Ammon's horn (tissue), 1 donor: ENCODE data around the gene ANKRD23.
"Not testable (repeated sequence)": the region's sequence is repeated elsewhere in the genome, so short reads cannot be mapped to it uniquely, and the experiment has no call there.

ENCODE experiments used
- DNase-seq: peaks from one replicate; pipeline ENCODE4 v3.0.0-alpha.2; 2016; ENCODE audit warnings: low spot score

The ANKRD23 gene

DNA sequence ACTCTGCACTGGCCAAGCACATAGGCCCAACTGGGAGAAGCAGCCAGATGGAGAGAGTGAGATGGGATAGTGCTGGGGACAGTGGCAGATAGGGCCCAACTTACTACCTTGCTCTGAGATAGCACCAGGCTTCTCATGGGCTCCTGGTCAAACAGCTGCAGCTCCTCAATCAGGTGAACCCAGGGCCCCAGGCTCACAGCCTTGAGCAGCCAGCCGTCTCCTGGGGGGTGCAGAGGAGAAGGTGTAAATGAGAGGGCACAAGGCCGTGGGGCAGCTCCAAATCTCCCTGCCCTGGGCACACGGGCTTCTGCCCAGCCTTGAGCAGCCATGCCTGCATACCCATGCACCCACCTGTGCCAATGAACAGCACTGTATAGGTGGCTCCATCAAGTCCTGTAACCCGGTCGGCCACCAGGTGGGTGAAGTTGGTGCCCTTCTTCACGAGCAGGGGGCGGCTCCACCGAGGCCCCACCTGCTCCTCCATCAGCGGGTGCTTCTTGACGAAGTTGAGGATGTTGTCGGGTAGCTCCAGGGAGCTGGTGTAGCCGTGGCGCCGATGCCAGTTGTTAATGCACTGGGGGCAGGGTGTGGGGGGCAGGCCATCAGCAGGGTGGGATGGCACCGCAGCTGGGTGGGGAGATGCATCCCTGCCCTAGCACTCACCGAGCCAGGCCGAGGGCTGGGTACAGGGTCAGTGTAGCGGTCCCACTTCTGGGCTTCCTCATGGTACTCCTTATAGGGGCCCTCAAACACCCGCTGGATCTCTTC is 19.9 kb upstream of the ANKRD23 start:
- no peak for DNase-seq

DNA sequence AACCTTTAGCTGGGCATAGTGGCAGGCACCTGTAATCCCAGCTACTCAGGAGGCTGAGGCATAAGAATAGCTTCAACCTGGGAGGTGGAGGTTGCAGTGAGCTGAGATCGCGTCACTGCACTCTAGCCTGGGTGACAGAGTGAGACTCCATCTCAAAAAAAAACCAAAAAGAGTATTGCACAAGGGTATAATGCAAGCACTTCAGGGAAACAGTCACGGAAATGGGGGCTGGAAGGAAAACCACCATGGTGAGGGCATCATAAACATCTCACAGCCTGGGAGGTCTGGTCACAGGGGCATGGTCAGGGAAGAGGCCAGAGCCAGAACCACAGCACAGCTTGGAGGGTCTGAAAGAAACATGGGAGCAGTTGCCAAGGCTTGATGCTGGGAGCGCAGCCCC is 19.2 kb upstream of the ANKRD23 start:
- not testable (repeated sequence) for DNase-seq

DNA sequence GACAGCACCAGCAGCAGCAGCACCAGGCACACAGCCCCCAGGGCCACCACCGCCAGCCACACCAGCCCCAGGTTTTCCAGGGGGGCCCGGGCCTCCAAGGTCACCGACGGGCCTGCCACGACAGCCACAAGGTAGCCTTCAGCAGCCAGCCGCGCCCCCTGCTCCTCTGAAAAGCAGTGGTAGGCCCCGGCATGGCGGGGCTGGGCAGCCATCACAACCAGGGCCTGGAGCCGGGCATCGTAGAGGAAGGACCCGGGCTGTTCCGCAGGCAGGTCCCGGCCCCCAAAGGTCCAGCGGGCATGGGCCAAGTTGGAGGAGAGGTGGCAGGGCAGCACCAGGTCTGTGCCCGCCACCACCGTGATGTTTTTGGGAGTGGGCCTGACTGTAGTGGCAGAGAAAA is 17.3 kb upstream of the ANKRD23 start:
- no peak for DNase-seq

DNA sequence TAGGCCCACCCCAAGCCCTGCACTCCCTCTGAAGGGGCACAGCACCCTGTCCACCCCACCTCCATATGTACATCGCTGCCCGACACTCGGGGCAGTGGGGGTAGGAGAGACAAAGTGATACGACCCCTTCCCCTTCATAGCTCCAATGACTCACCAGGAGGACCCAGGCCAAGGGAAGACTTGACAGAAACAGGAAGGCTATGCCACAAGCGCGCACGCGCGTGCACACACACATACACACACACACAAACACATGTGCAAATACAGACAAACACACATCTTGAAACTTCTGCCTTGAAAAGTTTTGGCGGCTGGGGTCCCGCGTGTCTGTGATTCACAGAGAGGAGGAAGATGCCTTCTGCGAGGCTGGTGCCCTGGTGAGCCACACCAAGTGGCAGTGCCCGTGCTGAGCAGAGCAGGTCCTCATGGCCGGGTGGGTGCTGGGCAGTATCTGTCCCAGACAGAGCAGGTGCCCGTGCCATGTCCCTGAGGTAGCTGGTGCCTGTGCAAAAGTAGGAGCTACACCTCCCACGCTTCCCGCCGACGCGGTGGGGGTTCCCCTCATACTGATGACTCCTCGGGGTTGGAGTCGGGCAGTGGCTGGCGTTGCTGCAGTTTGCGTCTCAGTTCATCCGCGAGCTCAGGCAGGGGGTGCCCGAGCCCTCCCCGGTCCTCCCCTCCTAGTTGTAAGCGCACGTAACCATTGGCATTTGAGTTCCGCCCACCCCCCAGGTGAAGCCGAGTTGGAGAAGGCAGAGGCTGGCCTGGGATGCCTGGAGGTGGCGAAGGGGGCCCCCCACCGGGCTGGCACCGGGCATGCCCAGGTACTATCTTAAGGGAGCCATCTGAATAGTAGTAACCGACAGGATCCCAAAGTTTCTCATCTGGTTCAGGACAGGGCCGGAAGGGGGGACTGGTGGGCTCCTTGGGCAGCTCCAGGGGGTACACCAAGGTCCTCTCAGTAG is 16.5 kb upstream of the ANKRD23 start:
- DNase-seq, result no peak

DNA sequence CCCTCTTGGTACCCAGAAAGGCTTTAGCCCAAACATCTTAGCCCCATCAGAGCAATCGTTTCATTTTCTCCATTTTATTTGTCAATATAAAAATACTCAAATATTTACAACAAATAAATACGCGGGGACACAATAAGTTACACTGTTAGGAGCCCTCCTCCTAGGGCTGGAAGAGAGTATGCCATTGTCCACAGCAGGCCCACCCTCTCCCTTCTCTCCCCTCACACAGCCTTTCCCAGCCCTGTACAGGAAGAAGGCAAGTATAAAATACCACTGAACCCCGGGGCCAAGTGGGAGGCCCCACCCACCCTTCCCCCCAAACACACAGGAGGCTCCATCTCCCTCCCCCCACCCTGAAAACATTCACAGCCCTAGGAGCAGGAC is 15.9 kb upstream of the ANKRD23 start:
- DNase-seq, result no peak

DNA sequence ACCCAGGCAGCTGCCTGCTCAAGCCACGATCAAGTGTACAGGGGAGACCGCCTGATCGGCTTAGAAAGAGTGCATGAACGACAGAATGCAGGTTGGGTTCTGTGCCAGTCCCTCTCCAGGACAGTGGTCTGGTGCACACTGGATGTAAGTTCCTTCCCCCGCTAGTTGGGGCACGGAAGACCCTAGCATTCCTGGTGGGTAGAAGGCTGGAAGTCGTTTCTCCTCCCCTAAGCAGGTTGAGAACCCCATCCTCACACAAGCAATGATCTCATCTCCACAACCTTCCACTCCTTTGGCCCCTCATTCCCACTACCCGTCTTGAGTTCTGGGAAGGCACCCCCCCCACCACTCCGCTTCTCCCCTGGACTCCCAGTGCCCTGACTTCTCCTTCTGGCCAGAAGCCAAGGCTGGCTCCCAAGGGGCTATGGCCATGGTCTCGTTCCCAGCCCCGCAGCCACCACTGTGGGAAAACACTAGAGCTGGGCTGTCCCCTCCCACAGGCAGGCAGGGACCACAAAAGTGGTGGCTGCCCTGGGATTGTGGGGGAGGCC is 15.4 kb upstream of the ANKRD23 start:
- peak; percentile 30 for DNase-seq

DNA sequence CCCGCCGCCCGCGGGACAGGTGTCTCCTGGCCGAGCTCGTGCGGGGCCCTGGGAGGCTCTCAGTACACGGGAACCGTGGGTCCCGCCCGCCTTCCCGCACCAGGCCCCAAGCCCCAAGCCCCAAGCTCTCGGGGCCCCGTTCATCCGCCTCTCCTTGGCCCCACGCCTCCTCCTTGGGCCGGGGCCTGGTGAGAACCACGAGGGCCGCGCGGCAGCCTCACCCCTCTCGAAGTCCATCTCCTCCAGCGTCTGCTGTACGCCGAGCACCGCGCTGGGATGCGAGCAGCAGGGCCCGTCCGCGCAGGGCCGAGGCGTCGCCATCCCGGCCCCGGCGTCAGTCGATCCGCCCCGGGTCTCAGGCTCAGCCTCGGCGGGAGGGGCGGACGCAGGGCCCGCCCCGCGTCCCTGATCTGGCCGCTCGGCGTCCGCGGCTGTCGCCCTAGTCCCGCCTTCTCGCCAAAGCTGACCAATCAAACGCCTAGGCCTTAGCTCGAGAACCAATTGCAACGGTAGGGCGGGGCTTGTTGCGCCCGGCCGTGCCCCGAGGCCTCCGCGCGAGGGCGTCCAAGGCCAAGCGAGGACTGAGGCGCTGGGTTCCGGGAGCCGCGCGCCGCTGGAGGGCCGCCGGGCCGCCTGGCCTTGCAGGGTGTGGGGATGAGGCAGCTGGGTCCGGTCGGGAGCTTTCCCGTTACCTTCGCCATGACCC is 14.0 kb upstream of the ANKRD23 start, which contains the start of gene ANKRD39:
Gene ANKRD39, minus strand, starts transcription at position 350 of the 706 bp plus-strand sequence. Its CDS starts 29 bp downstream, at position 321.
- DNase-seq, result peak; percentile 99

DNA sequence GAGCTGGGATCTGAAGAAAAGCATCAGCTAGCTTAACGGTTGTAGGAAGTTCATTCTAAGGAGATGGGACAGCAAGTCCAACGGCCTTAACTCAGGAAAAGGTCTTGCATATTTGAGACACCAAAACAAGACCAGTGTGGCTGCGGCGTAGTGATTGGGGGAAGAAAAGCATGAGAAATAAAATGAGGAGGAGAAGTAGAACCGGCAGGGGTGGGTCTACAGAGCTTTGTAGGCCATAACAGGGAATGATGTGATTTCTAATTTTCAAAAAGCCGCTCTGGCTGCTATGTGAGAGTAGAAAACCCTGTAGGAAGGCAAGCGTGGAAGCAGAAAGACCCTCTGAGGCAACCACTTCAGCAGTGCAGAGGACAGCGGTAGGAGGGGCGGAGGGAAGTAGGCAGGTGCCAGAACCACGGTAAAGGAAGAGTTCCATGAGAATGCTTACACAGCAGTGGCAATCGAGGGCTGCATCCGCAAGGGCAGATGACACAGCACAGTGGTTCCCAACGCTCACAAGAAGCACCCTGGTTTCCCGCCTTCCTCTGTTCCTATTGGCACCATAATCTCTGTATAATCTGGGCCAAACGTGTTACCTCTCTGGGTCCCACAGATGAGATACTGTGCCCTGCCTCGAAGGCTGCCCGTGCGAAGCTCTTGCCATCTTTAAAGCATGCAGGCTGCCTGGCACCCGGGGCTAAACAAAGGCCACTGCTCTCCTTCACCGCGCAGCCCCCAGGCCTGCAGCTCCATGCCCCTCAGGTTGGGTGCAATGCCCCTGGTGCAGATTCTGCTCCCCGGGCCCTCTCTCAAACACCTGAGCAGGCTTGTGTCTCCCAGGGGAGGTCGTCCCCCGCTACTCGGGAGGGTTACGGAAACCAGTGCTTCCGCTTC is 13.2 kb upstream of the ANKRD23 start:
- peak; percentile 63 for DNase-seq

DNA sequence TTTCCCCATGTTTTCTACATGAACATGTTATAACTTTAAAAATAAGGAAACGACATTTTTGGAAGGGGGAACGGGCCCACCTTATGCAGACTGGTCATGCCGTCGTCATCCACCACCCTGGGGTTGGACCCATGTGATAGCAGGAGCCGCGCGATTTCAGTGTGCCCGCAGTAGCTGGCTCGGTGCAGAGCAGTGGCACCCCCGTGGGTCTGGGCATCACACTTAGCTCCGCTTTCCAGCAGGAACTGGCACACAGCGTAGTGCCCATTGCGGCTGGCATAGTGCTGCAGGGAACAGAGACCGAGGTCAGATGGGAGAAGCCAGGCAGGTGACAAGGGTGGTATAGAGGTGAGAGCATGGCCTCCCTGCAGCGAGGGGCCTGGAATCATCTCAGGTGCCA is 9.5 kb upstream of the ANKRD23 start:
- no peak for DNase-seq

DNA sequence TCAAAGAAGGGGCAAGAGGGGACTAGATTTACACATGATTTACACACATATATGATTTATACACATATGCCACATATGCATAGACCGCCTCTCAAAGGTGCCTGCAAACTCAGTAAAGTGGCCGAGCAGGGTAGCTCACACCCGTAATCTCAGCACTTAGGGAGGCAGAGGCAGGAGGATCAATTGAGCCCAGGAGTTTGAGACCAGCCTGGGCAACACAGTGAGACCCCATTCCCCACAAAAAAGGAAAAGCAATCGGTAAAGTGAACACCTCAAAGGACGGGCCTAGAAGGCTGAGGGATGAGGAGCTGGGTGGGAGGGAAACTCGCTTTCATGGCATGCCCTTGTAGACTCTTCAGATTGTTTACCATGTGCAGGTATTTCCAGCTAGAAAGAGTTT is 8.8 kb upstream of the ANKRD23 start:
- no peak for DNase-seq

DNA sequence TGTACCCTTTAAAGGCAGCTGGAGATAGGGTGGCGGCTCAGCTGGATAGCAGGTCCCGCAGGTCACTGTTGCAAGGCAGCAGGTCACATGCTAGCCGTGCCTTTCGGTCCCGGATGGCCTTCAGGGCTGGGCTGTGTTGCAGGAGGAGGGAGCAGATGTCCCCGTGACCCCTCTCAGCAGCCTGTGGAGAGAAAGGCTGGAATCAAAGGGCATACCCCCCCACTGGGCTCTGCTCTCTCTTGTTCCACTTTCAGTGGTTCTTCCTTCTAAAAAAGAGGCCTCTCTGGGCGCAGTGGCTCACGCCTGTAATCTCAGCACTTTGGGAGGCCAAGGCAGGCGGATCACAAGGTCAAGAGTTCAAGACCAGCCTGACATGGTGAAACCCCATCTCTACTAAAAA is 4.4 kb upstream of the ANKRD23 start:
- no peak for DNase-seq

DNA sequence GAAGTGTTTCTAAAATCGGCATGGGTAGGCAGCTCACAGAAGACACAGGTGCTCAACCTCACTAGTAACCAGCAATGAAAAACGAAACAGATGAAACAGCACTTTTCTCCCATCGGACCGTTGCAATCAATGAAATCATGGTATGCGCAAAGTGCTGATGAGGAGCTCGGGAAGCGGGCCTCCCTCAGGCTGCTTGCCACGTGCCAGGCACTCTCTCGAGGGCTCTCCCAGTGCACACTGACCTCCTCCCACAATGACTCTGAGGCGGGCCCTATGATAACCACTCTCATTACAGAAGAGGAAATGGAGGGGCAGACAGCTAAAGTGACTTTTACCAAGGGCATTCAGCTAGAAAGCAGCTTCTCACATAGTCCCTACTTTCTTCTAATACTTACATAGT is 3.8 kb upstream of the ANKRD23 start:
- DNase-seq, result no peak

DNA sequence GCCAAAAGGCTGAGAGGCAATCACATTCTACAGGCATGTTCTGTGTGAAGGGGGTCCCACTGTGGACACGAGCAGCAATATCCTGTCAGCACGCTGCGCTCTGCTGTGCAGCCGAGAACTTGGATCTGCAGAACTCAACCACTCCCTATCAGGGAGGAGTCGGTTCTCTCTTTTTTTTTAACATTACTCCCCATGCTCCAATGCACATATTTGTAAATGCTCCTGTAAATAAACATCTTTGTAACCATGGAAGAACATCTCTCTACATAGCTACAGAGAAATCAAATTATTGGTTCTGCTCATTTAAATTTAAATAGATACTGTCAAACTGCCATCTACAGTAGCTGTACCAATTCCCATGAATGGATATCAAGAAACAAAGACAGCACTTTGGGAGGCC is 3.0 kb upstream of the ANKRD23 start:
- no peak for DNase-seq

DNA sequence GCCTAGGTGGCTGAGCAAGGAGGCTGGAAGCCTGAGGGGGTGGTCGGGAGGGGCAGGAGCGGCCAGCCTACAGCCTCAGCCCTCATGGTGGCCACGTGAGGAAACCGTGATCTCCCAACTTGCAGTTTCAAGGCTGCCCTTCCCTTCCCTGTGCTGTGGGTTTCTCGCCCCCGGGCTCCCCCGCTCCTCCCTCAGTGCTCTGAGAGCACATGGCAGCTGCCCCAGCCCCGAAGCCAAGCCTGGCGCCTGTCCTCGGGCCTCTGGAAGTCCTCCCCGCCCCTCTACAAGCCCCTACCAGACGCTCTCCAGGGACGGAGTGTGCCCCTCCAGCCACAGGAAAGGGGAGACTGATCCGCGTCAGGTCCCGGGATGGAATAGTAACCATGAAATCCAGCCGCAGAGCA is 586 bp upstream of the ANKRD23 start:
- DNase-seq, result no peak

DNA sequence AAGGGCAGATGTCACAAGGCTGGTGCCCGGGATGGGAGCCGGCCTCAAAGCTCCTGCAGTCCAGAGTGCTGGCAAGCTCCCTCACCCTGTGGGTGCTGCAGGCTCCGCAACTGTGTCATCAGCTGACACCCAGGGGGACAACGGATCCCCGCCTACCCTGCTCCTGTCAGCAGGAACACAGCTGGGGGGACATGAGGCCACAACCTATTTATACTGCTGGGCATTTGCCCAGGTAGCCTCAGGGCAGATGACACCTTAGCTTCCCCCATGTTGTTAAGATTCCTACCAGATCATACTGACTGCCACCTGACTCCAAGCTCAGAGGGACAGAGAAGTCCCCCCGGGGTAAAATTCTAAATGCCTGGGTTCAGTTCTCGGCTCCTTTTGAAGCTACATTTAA is 1.2 kb downstream of the ANKRD23 start:
- no peak for DNase-seq

DNA sequence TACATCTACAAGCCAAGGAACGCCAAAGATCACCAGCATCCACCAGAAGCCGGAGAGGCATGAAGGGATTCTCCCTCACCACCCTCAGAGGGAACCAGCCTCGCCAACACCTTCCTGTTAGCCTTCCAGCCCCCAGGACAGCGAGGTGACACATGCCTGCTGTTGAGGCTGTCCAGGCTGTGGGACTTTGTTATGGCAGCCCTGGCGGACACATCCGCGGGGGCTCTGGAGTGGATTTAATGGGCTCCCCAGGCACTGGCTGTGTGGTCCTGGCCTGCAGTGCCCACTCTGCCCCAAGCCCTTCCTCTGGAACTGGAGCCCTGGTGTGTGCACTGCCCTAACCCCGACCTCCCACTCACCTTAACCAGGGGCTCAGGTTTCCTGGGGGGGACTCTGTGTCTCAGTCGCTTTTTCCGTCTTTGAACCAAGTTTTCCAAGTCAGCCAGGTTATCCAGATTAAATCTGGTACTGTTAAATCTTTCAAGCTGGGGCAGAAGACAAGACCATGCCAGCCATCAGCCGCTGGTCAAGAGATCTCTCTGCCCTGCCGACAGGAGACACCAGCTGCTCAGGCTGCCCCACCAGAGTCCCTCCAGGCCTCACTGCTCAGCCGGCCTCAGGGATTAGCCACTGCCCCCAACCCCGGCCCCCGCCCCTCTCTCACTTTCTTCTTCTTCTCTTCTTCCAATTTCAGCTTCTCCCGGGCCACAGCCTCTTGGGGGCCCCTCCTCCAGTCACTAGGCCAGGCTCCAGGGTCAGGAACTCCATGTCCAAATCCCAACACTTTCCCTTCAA is 1.9 kb downstream of the ANKRD23 start:
- no peak for DNase-seq

DNA sequence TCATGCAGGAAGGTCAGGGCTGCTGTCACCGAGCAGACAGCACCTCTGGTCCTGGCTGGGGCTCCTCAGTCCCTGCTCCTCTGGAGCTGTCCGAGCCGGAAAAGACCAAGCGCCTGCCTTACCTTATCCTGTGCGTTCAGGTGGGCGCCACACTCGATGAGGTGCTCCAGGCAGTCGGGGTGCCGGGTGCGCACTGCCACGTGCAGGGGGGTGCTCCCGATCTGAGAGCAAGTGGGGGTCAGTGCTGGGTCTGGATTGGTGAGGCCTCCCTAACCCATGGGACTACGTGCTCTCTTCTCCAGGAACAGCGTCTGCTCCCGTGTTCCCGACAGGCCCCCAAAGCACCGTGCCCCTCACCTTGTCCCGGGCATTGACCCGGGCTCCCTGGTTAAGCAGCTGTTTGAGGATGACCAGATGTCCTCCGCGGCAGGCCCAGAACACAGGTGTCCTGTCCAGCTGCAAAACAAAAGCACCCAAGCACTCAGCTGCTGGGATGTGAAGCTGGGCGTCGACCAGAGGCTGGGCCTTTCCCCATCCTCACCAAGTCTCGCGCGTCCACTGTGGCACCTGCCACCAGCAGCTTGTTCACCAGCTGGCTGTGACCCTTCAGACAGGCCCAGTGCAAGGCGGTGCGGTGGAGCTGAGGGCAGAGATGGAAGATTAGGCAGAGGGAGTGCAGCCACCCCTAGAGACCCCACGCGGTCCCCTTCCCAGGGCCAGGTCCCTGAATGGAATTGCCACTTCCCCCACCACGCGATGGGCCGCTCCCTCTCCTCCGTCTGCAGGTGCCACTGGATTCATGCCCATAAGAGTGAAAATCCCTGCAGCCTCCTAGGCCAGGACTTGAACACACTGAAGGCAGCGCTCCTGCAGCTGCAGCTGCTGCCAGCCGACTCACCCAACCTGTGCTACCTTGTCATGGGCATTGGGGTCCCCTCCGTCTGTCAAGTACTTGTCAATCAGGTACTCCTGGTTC is 3.7 kb downstream of the ANKRD23 start:
- DNase-seq, result no peak

DNA sequence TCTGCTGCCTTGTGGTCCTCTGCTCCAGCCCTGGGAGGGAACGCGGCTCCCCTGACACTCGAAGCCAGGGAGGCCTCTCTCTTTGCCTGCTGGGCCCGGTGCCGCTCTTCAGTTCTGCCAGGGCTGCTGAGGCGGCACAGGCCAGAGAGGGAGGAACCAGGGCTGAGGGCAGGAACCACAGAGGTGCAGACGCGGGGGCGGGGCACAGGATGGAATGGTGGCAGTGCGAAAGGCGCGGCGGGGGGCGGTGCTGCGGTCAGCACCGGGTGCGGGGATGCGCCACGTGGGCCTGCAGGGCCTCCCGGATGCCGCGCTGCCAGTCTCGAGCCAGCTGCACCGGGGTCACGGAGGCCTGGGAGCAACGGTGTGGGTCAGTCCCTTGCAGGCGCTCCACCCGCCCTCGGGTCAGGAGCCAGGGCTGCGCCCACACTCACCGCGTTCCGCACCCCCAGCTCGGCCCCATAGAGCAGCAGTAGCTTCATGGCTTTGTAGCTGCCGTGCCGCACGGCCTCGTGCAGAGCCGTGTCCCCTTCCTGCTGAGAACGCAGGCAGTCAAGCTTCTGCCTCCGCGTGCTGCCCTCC is 4.4 kb downstream of the ANKRD23 start:
- no peak for DNase-seq
